Measurements from ENCODE around the gene CLSTN2. TPM values are rescaled to one million over a fixed set of nuclear protein-coding genes. Genes with fewer than 3 reads are reported as not detected.

Gene CLSTN2
- total and polyA plus RNA-seq, 4 donors = 0.09 to 2.2 (median 0.55) TPM

GRCh38 chr3:139934613-139935015 lies 371 bp upstream of the CLSTN2 start:
- H3K36me3 ChIP-seq (ENCODE audit: control insufficient read depth in 4 of 4, insufficient read depth in 3 of 4, low read depth in 1 of 4, low read length in 3 of 4) = no peaks in the 10 kb centered on the region
- no peak overlapping the region for H3K9ac ChIP-seq (ENCODE audit: low read depth in 1 of 2, low read length in 2 of 2)
- peaks cover 2 to 18% (median 12%) of the 10 kb centered on the region in 4 donors for H3K27me3 ChIP-seq (ENCODE audit: control insufficient read depth in 4 of 4, insufficient read depth in 4 of 4, low read length in 3 of 4)
- peaks cover 7 to 24% (median 14%) of the 10 kb centered on the region in 4 donors for H3K4me1 ChIP-seq (ENCODE audit: control insufficient read depth in 4 of 4, insufficient read depth in 4 of 4, low read length in 3 of 4)
- H3K4me3 ChIP-seq (ENCODE audit: low read depth in 1 of 3, low read length in 3 of 3) = peak overlapping the region in 1 of 3 donors; percentile 54
- no peak for DNase-seq (ENCODE audit: low spot score)
- H3K9me3 ChIP-seq (ENCODE audit: control insufficient read depth in 4 of 4, low read length in 3 of 4) = no peaks in the 10 kb centered on the region
- WGBS = 6% methylated on average over 25 of the region's 25 CpGs
- H3K27ac ChIP-seq (ENCODE audit: low read depth in 1 of 2, low read length in 2 of 2) = no peak overlapping the region
- no peak for TF ChIP-seq TAF1 (conservative IDR thresholded peaks at IDR 0.05)
- TF ChIP-seq RAD21 (IDR thresholded peaks at IDR 0.05) = peak; percentile 38 to 48

GRCh38 chr3:139935866-139936817 lies 1.2 kb downstream of the CLSTN2 start:
- TF ChIP-seq FOXA2 (IDR thresholded peaks at IDR 0.05) (no peak), TAF1 (conservative IDR thresholded peaks at IDR 0.05) (no peak), ZBTB33 (IDR thresholded peaks at IDR 0.05) (no peak)
- H3K27me3 ChIP-seq (ENCODE audit: control insufficient read depth in 4 of 4, insufficient read depth in 4 of 4, low read length in 3 of 4) = peaks cover 2 to 18% (median 12%) of the 10 kb centered on the region in 4 donors
- no peak overlapping the region for H3K9ac ChIP-seq (ENCODE audit: low read depth in 1 of 2, low read length in 2 of 2)
- peak overlapping the region in 1 of 3 donors; percentile 54 for H3K4me3 ChIP-seq (ENCODE audit: low read depth in 1 of 3, low read length in 3 of 3)
- WGBS = 4% methylated on average over 42 of the region's 42 CpGs
- peaks cover 7 to 38% (median 23%) of the 10 kb centered on the region in 4 donors for H3K4me1 ChIP-seq (ENCODE audit: control insufficient read depth in 4 of 4, insufficient read depth in 4 of 4, low read length in 3 of 4)
- no peak for DNase-seq (ENCODE audit: low spot score)
- H3K9me3 ChIP-seq (ENCODE audit: control insufficient read depth in 4 of 4, low read length in 3 of 4) = no peaks in the 10 kb centered on the region
- H3K27ac ChIP-seq (ENCODE audit: low read depth in 1 of 2, low read length in 2 of 2) = peak overlapping the region in 1 of 2 donors; percentile 2
- H3K36me3 ChIP-seq (ENCODE audit: control insufficient read depth in 4 of 4, insufficient read depth in 3 of 4, low read depth in 1 of 4, low read length in 3 of 4) = no peaks in the 10 kb centered on the region

- peaks cover 7 to 43% (median 23%) of the 10 kb centered on the region in 4 donors for H3K4me1 ChIP-seq (ENCODE audit: control insufficient read depth in 4 of 4, insufficient read depth in 4 of 4, low read length in 3 of 4)
- no peak overlapping the region for H3K4me3 ChIP-seq (ENCODE audit: low read depth in 1 of 3, low read length in 3 of 3)
- H3K9me3 ChIP-seq (ENCODE audit: control insufficient read depth in 4 of 4, low read length in 3 of 4) = no peaks in the 10 kb centered on the region
- H3K9ac ChIP-seq (ENCODE audit: low read depth in 1 of 2, low read length in 2 of 2) = no peak overlapping the region
- no peaks in the 10 kb centered on the region for H3K36me3 ChIP-seq (ENCODE audit: control insufficient read depth in 4 of 4, insufficient read depth in 3 of 4, low read depth in 1 of 4, low read length in 3 of 4)
- 12% methylated on average over 8 of the region's 8 CpGs for WGBS
- DNase-seq (ENCODE audit: low spot score) = no peak
- peaks cover under 1 to 18% (median 12%) of the 10 kb centered on the region in 4 donors for H3K27me3 ChIP-seq (ENCODE audit: control insufficient read depth in 4 of 4, insufficient read depth in 4 of 4, low read length in 3 of 4)
- no peak overlapping the region for H3K27ac ChIP-seq (ENCODE audit: low read depth in 1 of 2, low read length in 2 of 2)
- TF ChIP-seq YY1 (IDR thresholded peaks at IDR 0.05) (no peak), GABPA (IDR thresholded peaks at IDR 0.05 in 1 of 2, conservative IDR thresholded peaks at IDR 0.05 in 1 of 2) (no peak), CTCF (IDR thresholded peaks at IDR 0.05; ENCODE audit: low read depth, low read length, missing input control) (peak; percentile 62), RAD21 (IDR thresholded peaks at IDR 0.05) (peak; percentile 80)
Observed at GRCh38 chr3:139937674-139938279, 2.8 kb downstream of the CLSTN2 start.
